ENCODE data around the gene GAS6. TPM values are rescaled to one million over a fixed set of nuclear protein-coding genes. Genes with fewer than 3 reads are reported as not detected.

The GAS6 gene
- total RNA-seq, 3 donors from 2014 or later, result 101 to 168 (median 113) TPM

DNA sequence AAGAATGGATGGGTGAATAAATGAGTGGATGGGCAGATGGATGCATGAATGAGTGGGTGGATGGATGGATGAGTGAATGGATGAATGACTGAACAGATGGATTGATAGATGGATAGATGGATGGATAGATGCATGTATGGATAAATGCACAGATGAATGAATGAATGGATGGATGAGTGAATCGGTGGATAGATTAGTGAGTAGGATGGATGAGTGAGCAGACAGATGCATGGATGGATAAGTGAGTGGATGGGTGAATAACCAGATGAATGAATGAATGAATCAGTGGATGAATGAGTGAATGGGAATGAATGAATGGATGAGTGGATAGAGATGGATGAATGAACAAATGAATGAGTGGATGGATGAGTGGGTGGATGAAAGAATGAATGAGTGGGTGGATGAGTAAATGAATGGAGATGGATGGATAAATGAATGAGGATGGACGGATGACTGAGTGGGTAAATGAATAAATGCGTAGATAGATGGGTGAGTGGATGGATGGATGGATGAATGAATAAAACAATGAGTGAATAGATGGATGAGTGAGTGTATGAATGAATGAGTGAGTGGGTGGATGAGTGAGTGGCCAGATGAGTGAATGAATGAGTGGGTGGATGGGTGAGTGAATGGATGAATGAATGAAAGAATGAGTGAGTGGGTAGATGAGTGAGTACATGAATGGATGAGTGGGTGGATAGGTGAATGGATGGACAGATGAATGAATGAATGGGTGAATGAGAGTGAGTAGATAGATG, 13.0 kb downstream of the GAS6 start:
- H3K4me1 ChIP-seq (ENCODE audit: low read depth), result peaks cover 50% of the 10 kb centered on the region

DNA sequence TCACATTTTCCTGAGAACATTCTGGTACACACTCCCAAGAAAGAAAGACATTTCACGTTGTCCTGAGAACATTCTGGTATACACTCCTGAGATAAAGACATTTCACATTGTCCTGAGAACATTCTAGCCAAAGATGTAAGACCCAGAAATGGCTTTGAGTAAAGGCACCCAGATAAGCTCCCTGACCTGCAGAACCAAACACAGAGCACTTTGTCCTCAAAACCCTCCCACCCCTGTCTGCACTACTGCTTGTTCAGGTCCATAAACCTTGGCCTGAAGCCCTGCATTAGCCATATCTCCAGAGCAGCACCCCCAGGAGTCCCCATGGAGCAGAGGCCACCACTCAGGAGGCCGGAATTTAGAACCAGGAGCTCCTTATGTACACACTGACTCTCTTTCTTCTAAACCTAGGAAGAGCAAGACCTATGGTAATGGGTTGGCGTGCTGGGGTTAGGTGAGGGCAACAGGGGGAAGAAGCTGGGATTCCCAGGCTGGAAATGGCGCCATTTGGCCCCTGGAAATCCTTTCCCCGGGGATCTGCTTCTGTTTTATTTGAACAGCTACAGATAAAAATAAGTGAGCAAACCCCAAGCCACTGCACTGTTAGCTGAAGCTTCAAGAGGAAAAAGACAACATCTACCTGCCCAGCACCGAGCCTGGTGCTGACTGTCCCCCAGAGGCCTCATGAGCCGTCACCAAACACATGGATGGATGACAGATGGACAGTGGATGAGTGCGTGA, 13.7 kb downstream of the GAS6 start:
- H3K4me3 ChIP-seq, result no peak overlapping the region
- H3K36me3 ChIP-seq (ENCODE audit: low read depth), result no peaks in the 10 kb centered on the region
- H3K4me1 ChIP-seq (ENCODE audit: low read depth), result peaks cover 42% of the 10 kb centered on the region
- ATAC-seq, result no peak
- intact Hi-C loops (cut with DNase I, micrococcal nuclease), result no loop called here
- no peaks in the 10 kb centered on the region for H3K9me3 ChIP-seq
- no peak for DNase-seq
- TF ChIP-seq, protein P1, sequence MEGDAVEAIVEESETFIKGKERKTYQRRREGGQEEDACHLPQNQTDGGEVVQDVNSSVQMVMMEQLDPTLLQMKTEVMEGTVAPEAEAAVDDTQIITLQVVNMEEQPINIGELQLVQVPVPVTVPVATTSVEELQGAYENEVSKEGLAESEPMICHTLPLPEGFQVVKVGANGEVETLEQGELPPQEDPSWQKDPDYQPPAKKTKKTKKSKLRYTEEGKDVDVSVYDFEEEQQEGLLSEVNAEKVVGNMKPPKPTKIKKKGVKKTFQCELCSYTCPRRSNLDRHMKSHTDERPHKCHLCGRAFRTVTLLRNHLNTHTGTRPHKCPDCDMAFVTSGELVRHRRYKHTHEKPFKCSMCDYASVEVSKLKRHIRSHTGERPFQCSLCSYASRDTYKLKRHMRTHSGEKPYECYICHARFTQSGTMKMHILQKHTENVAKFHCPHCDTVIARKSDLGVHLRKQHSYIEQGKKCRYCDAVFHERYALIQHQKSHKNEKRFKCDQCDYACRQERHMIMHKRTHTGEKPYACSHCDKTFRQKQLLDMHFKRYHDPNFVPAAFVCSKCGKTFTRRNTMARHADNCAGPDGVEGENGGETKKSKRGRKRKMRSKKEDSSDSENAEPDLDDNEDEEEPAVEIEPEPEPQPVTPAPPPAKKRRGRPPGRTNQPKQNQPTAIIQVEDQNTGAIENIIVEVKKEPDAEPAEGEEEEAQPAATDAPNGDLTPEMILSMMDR (IDR thresholded peaks at IDR 0.05), result no peak

More for the DNA sequence above, 13.0 kb downstream of the GAS6 start:
- H3K4me3 ChIP-seq, result no peak overlapping the region
- intact Hi-C loops (cut with DNase I, micrococcal nuclease), result no loop called here
- DNase-seq (no peak), ATAC-seq (no peak)
- TF ChIP-seq, protein P1 (IDR thresholded peaks at IDR 0.05), result no peak
- no peaks in the 10 kb centered on the region for H3K9me3 ChIP-seq
- H3K36me3 ChIP-seq (ENCODE audit: low read depth), result no peaks in the 10 kb centered on the region

DNA sequence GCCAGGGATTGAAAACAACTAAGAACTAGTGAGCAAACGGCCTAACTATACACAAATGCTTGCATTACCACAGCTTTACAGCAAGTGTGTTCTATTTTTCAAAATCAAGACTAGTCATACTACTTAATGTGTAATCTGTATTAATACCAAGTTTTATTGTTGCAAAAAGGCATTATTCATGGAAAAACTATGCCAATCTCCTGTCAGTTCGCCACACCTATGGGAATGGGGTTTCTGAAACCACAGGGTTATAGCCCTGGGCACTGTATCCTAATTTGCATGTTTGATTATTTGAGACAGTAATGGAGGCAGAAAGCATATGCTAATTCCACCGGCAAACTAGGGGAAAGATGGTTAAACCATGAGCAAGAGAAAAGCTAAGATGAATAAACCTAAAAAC, 14.3 kb downstream of the GAS6 start:
- Histone ChIP-seq H3K4me1 (ENCODE audit: low read depth) (peaks cover 36% of the 10 kb centered on the region), H3K36me3 (ENCODE audit: low read depth) (no peaks in the 10 kb centered on the region), H3K4me3 (no peak overlapping the region), H3K9me3 (no peaks in the 10 kb centered on the region)
- ATAC-seq (no peak), DNase-seq (no peak)
- intact Hi-C loops (cut with DNase I, micrococcal nuclease), result no loop called here
- TF ChIP-seq, protein P1 (IDR thresholded peaks at IDR 0.05), result no peak

DNA sequence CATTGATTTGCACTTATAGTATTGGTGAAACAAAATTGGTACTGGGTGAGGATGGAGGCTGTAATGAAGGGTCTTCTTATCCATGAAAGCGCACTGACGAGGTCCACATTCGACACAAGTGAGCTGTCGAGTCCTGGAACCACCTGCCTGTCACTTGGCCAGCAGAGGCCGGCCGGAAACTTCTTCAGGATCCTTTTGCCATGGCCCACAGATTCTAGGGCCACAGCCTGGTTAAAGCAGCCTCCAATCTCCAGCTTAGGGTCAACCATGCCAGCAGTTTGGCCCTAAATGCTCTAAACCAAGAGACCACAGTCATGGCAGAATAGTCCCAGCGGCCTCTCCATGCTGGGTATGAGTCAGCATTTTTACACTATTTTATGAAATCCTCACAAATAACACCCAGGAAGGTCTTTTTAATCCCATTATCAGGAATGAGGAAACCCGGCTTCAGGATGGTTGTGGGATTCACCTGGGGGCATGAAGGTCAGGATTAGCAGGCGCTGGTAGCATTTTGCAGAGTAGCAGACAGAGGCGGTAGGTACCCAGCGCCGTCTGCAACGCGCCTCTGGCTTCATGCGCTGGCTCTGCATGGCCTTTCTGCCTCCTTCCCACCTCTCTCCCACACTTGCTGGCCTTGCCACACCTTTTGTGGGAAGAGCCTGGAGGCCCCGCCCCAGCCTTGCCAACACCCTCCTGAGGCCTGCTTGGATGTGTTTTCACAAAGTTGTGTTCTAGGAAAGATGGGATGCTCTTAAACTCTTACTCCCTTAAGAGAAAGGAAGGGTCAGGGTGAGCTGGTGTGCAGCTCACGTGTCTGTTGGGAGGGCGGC, 15.2 kb downstream of the GAS6 start:
- ATAC-seq, result peak; percentile 95
- peak; percentile 78 to 83 (median 79) for DNase-seq
- TF ChIP-seq, protein P1 (IDR thresholded peaks at IDR 0.05), result no peak

DNA sequence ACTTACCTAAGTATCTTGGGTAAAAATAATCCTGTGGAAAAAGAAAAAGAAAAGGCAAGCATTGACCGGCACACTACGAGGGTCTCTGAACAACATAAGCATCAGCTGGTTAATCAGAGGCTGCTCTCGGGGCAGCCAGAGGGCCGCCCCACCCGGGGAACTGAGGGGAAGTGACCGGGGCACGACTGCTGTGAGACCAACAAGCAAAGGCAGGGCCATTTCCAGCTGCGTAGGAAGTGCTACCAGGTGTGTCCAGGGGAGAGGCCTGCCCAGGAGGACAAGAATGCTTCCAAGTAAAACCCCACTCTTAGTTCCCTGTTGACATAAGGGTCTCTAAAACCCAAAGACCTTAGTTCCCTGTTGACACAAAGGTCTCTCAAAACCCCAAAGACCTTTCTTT, 15.9 kb downstream of the GAS6 start:
- TF ChIP-seq, protein P1 (IDR thresholded peaks at IDR 0.05), result no peak
- no peak for ATAC-seq
- peaks cover 22% of the 10 kb centered on the region for H3K4me1 ChIP-seq (ENCODE audit: low read depth)
- intact Hi-C loops (cut with DNase I, micrococcal nuclease), result no loop called here
- no peaks in the 10 kb centered on the region for H3K9me3 ChIP-seq
- no peak for DNase-seq
- H3K4me3 ChIP-seq, result no peak overlapping the region
- no peaks in the 10 kb centered on the region for H3K36me3 ChIP-seq (ENCODE audit: low read depth)

More for the DNA sequence above, 15.2 kb downstream of the GAS6 start:
- Histone ChIP-seq H3K4me3 (no peak overlapping the region), H3K4me1 (ENCODE audit: low read depth) (peaks cover 27% of the 10 kb centered on the region), H3K9me3 (no peaks in the 10 kb centered on the region), H3K36me3 (ENCODE audit: low read depth) (no peaks in the 10 kb centered on the region)
- intact Hi-C loops (cut with DNase I, micrococcal nuclease), result no loop called here
